Gastroesophageal sphincter (tissue), 3 donors: ENCODE results near the gene GLI3.

ENCODE experiments used
- EP300 ChIP-seq: sonication (generic); formaldehyde crosslinking; IDR thresholded peaks from one replicate; pipeline ENCODE4 v1.6.1; 2017; ENCODE audit warnings: antibody characterized with exemption, mild to moderate bottlenecking
- TF ChIP-seq, protein P1 (sequence below), 4 experiments: fragments of 200-600 bp in 2 of 4; fragments of 450-650 bp in 2 of 4; sonication (generic) in 1 of 4; IDR thresholded peaks; one replicate each; pipeline ENCODE4 v1.5.1; 2017 to 2019; ENCODE audit warnings: antibody characterized with exemption in 4 of 4, mild to moderate bottlenecking in 2 of 4, moderate library complexity in 2 of 4

DNA sequence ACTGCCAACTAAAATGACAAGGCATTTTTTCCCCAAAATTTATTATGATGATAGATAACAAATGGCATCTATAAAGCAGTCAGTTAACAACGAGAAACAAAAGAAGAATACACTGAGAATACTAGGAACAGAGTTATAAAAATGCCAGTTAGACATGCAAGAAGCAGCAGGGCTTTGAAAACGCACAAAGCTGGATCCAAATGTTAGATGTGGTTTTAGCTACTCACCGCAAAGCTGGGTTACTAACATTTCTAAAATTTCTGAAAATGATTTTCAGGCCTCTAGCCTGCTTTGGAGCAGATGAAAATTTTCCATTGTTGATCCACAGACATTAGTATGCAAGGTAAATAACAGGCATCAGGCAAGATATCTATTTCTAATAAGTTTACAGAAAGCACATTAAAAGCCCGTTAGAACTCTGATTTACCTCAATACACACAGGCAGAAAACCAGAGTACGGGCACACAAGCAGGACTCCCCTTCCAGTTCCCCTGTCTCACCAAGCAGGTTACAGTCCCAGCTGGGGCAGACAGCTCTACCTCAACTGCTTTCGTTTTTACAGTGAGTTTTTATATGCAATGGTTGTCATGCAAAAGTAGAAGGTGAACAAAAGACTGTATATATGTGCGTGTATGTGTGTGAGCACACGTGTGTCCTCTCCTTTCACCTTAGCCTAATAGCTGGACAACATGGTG is 37.9 kb downstream of the GLI3 start:
- TF ChIP-seq, protein P1, sequence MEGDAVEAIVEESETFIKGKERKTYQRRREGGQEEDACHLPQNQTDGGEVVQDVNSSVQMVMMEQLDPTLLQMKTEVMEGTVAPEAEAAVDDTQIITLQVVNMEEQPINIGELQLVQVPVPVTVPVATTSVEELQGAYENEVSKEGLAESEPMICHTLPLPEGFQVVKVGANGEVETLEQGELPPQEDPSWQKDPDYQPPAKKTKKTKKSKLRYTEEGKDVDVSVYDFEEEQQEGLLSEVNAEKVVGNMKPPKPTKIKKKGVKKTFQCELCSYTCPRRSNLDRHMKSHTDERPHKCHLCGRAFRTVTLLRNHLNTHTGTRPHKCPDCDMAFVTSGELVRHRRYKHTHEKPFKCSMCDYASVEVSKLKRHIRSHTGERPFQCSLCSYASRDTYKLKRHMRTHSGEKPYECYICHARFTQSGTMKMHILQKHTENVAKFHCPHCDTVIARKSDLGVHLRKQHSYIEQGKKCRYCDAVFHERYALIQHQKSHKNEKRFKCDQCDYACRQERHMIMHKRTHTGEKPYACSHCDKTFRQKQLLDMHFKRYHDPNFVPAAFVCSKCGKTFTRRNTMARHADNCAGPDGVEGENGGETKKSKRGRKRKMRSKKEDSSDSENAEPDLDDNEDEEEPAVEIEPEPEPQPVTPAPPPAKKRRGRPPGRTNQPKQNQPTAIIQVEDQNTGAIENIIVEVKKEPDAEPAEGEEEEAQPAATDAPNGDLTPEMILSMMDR (IDR thresholded peaks at IDR 0.05), result no peak
- TF ChIP-seq EP300, result no peak
